H1 (cell line): Measurements from ENCODE around the gene STYK1. TPM values are rescaled to one million over a fixed set of nuclear protein-coding genes. Genes with fewer than 3 reads are reported as not detected.

ENCODE experiments used
- CTCF ChIA-PET: fragments of 300-600 bp; sonication (Branson Sonifier 250); formaldehyde crosslinking; loops from one replicate; lab custom pipeline; 2021; ENCODE audit not compliant: partially characterized antibody; lab: Charles Lee
- POLR2A ChIA-PET: fragments of 300-600 bp; sonication (Branson Sonifier 250); formaldehyde crosslinking; loops from one replicate; lab custom pipeline; 2021; ENCODE audit warnings: inconsistent platforms; ENCODE audit not compliant: partially characterized antibody; lab: Charles Lee
- DNase-seq, 2 experiments: peaks; one replicate each; pipeline versions ENCODE4 v3.0.0 to v3.0.0-alpha.2; 2010 to 2022; ENCODE audit warnings: low spot score in 2 of 2, low read depth in 1 of 2, mixed read lengths in 1 of 2
- FAIRE-seq: peaks from 2 replicates; lab custom pipeline; 2011; peaks lifted over from hg19 to GRCh38; lab: Jason Lieb, UNC
- H2AFZ ChIP-seq: 2 replicates; pipeline ENCODE4 v1.8.1; 2012; ENCODE audit warnings: low read length, inconsistent platforms
- H2AK5ac ChIP-seq: 2 replicates; pipeline ENCODE4 v1.6.1; 2013; ENCODE audit warnings: low read depth, low read length
- H2BK120ac ChIP-seq: replicated peaks from 2 replicates; pipeline ENCODE3; 2013; ENCODE audit warnings: low read depth, low read length, inconsistent platforms
- H2BK12ac ChIP-seq: 2 replicates; pipeline ENCODE4 v1.6.1; 2013; ENCODE audit warnings: low read depth, low read length
- H2BK15ac ChIP-seq: 2 replicates; pipeline ENCODE4 v1.6.1; 2013; ENCODE audit warnings: low read length
- H2BK20ac ChIP-seq: 2 replicates; pipeline ENCODE4 v1.6.1; 2013; ENCODE audit warnings: low read length
- H2BK5ac ChIP-seq: 2 replicates; pipeline ENCODE4 v1.6.1; 2013; ENCODE audit warnings: low read depth, low read length
- H3K14ac ChIP-seq: 2 replicates; pipeline ENCODE4 v1.6.1; 2013; ENCODE audit warnings: inconsistent platforms; ENCODE audit not compliant: insufficient read length
- H3K18ac ChIP-seq: 2 replicates; pipeline ENCODE4 v1.6.1; 2013; ENCODE audit warnings: low read length; ENCODE audit errors: extremely low read depth
- H3K23ac ChIP-seq: 2 replicates; pipeline ENCODE4 v1.6.1; 2013; ENCODE audit warnings: inconsistent platforms; ENCODE audit not compliant: insufficient read length
- H3K23me2 ChIP-seq: 2 replicates; pipeline ENCODE4 v1.6.1; 2013; ENCODE audit warnings: low read depth, low read length
- H3K27ac ChIP-seq: 2 replicates; pipeline ENCODE4 v1.6.1; 2011; ENCODE audit warnings: low read depth, low read length, inconsistent platforms
- H3K27me3 ChIP-seq, 4 experiments: replicated peaks in 1 of 4; 1 replicate in 1 of 4; 2 replicates in 3 of 4; pipeline versions ENCODE4 v1.6.1 to v1.8.1; 2011 to 2013; ENCODE audit warnings: low read length in 3 of 4, mild to moderate bottlenecking in 3 of 4, inconsistent platforms in 2 of 4, mixed read lengths in 2 of 4, moderate library complexity in 1 of 4; ENCODE audit not compliant: control insufficient read depth in 3 of 4, insufficient read depth in 3 of 4; ENCODE audit errors: extremely low read depth in 1 of 4
- H3K36me3 ChIP-seq, 4 experiments: 2 replicates each; pipeline versions ENCODE4 v1.6.1 to v1.8.1; 2011 to 2013; ENCODE audit warnings: mild to moderate bottlenecking in 4 of 4, low read length in 3 of 4, moderate library complexity in 2 of 4, control low read depth in 1 of 4, inconsistent platforms in 1 of 4; ENCODE audit not compliant: insufficient read depth in 4 of 4, control insufficient read depth in 2 of 4
- H3K4ac ChIP-seq: replicated peaks from 2 replicates; pipeline ENCODE3; 2013; ENCODE audit warnings: low read length, low read depth, mixed read lengths, inconsistent platforms; ENCODE audit not compliant: insufficient read length
- H3K4me1 ChIP-seq, 4 experiments: replicated peaks in 1 of 4; 1 replicate in 1 of 4; 2 replicates in 3 of 4; pipeline versions ENCODE4 v1.6.1 to v1.8.1; 2011 to 2013; ENCODE audit warnings: low read length in 3 of 4, inconsistent platforms in 2 of 4, mixed read lengths in 1 of 4; ENCODE audit not compliant: insufficient read depth in 4 of 4, control insufficient read depth in 3 of 4
- H3K4me2 ChIP-seq, 2 experiments: 2 replicates each; pipeline versions ENCODE4 v1.6.1 to v1.8.1; 2011 to 2013; ENCODE audit warnings: low read depth in 2 of 2, low read length in 2 of 2, control low read depth in 1 of 2, inconsistent platforms in 1 of 2, mild to moderate bottlenecking in 1 of 2; ENCODE audit not compliant: insufficient read depth in 1 of 2
- H3K4me3 ChIP-seq, 4 experiments: fragments of 200-600, 300-600 bp in 1 of 4; sonication (generic), shearing (Covaris generic), sonication (Bioruptor Twin) in 1 of 4; 2 replicates each; pipeline versions ENCODE4 v1.5.1 to v1.8.1; 2011 to 2016; ENCODE audit warnings: low read length in 4 of 4, low read depth in 3 of 4, control low read depth in 2 of 4, inconsistent platforms in 2 of 4, mild to moderate bottlenecking in 2 of 4, mixed read lengths in 1 of 4, moderate library complexity in 1 of 4; ENCODE audit not compliant: insufficient read depth in 2 of 4; ENCODE audit errors: extremely low read depth in 1 of 4
- H3K56ac ChIP-seq: replicated peaks from 2 replicates; pipeline ENCODE3; 2013; ENCODE audit warnings: low read depth, mild to moderate bottlenecking, mixed read lengths, low read length, inconsistent platforms; ENCODE audit not compliant: insufficient read length
- H3K79me1 ChIP-seq: 2 replicates; pipeline ENCODE4 v1.6.1; 2013; ENCODE audit warnings: low read depth, low read length, control low read depth
- H3K79me2 ChIP-seq, 2 experiments: 2 replicates each; pipeline versions ENCODE4 v1.6.1 to v1.8.1; 2012 to 2013; ENCODE audit warnings: low read length in 2 of 2, mild to moderate bottlenecking in 2 of 2, inconsistent platforms in 1 of 2; ENCODE audit not compliant: insufficient read depth in 2 of 2, control insufficient read depth in 1 of 2
- H3K9ac ChIP-seq, 4 experiments: replicated peaks in 1 of 4; 1 replicate in 1 of 4; 2 replicates in 3 of 4; pipeline versions ENCODE4 v1.6.1 to v1.8.1; 2011 to 2013; ENCODE audit warnings: low read depth in 3 of 4, low read length in 3 of 4, control low read depth in 2 of 4, mild to moderate bottlenecking in 2 of 4, moderate library complexity in 2 of 4, inconsistent platforms in 1 of 4; ENCODE audit errors: extremely low read depth in 1 of 4
- H3K9me3 ChIP-seq, 2 experiments: 2 replicates each; pipeline versions ENCODE4 v1.6.1 to v1.8.1; 2012 to 2013; ENCODE audit warnings: mild to moderate bottlenecking in 2 of 2, moderate library complexity in 2 of 2, control low read depth in 1 of 2, inconsistent platforms in 1 of 2, low read depth in 1 of 2, low read length in 1 of 2, mixed read lengths in 1 of 2; ENCODE audit not compliant: insufficient read depth in 2 of 2
- H4K20me1 ChIP-seq, 2 experiments: replicated peaks in 1 of 2; 2 replicates each; pipeline versions ENCODE3 to v1.8.1; 2011 to 2013; ENCODE audit warnings: inconsistent platforms in 2 of 2, low read length in 2 of 2, mild to moderate bottlenecking in 1 of 2; ENCODE audit not compliant: insufficient read depth in 2 of 2, control insufficient read depth in 1 of 2
- H4K5ac ChIP-seq: 2 replicates; pipeline ENCODE4 v1.6.1; 2013; ENCODE audit warnings: low read length, low read depth, mixed read lengths, inconsistent platforms; ENCODE audit not compliant: insufficient read length
- H4K8ac ChIP-seq: 2 replicates; pipeline ENCODE4 v1.8.0; 2013; ENCODE audit warnings: mild to moderate bottlenecking, moderate library complexity, low read length, inconsistent platforms; ENCODE audit not compliant: insufficient read depth; ENCODE audit errors: extremely low read depth
- H4K91ac ChIP-seq: replicated peaks from 2 replicates; pipeline ENCODE3; 2013; ENCODE audit warnings: low read length, mixed read lengths, inconsistent platforms; ENCODE audit not compliant: insufficient read length
- POLR2AphosphoS5 ChIP-seq: IDR thresholded peaks from 2 replicates; pipeline ENCODE4 v1.6.1; 2011; ENCODE audit warnings: low read depth, low read length
- TCF12 ChIP-seq: IDR thresholded peaks from 2 replicates; pipeline ENCODE4 v1.6.1; 2011; ENCODE audit warnings: low read depth, mild to moderate bottlenecking, low read length
- WGBS, 2 experiments: shearing (Covaris generic) in 1 of 2; methylation state at CpG; one replicate each; pipeline versions ENCODE4 v1.1.6 to v1.1.7; 2013 to 2015; ENCODE audit warnings: low lambda C conversion rate in 2 of 2, mixed read lengths in 2 of 2, inconsistent platforms in 1 of 2, low coverage in 1 of 2, missing lambda C conversion rate in 1 of 2; ENCODE audit not compliant: insufficient replicate concordance in 2 of 2, insufficient coverage in 1 of 2, insufficient read length in 1 of 2; ENCODE audit errors: extremely low coverage in 1 of 2, missing lambda C conversion rate in 1 of 2; 5-methylcytosine and 5-hydroxymethylcytosine counted together
- polyA plus RNA-seq, 7 experiments: library from polyadenylated mRNA; depleted of rRNA in 3 of 7; stranded (reverse) in 5 of 7; unstranded in 2 of 7; fragments of >200 nt in 5 of 7; fragments of 200-250 nt in 2 of 7; gene quantifications; 1 replicate in 5 of 7; 2 replicates in 1 of 7; 4 replicates in 1 of 7; pipeline versions ENCODE4 v1.2.1 to v1.2.3, GENCODE V29; 2011 to 2013; ENCODE audit warnings: missing spikeins in 2 of 7, mixed read lengths in 2 of 7
- total RNA-seq: library from RNA; stranded (reverse); fragmentation: NEBNext Ultra II Directional; extraction: Animal tissue kit (Norgen Biotek cat#: 25700); gene quantifications from 2 replicates; pipeline ENCODE4 v1.2.1, GENCODE V29; 2021

Gene STYK1
- total and polyA plus RNA-seq, 2 of the 8 experiments (the other 6 are each of a cell fraction or from before 2014, with no cell fraction given): 0.38 to 1.1 TPM

DNA sequence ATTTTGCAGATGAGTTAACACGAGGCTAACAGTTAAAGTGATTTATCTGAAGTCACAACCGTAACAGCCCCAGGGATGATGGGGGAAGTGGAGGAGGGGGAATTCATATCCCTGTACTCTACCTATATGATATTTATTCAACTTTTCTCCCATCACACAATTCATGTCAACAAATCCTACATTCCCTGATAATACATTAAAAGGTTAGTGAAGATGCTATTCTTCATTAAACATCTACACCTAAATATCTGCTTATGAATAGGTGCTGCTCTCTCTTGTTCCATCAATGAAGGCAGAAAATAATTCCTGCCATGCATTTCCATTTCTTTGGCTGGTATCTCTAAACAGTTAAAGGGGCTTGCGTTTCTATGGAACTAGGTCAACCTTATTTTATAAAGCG, 42.4 kb upstream of the STYK1 start:
- H3K56ac ChIP-seq: no peak overlapping the region
- ChIA-PET POLR2A (interaction anchor here (0.9 kb wide), 1 partner anchor 21 kb away, joined by 3 read pairs; no protein-coding TSS in a partner anchor), CTCF (interaction anchor here (1.6 kb wide), 1 partner anchor 51 kb away, joined by 4 read pairs; no protein-coding TSS in a partner anchor)
- H3K23ac ChIP-seq: no peak overlapping the region
- 82% methylated on average over 4 of the region's 4 CpGs; no CpG with 5 or more reads in 1 of the 2 experiments for WGBS, 2 experiments
- no peaks in the 10 kb centered on the region for H3K9me3 ChIP-seq
- no peak overlapping the region for H2BK120ac ChIP-seq
- no peak overlapping the region for H4K5ac ChIP-seq
- no peak overlapping the region for H3K14ac ChIP-seq
- H3K4me2 ChIP-seq: peak overlapping the region in 1 of 2 experiments; percentile 5; a peak in 2 of 4 replicates
- no peak overlapping the region for H3K9ac ChIP-seq
- H4K8ac ChIP-seq: no peak overlapping the region
- H3K27me3 ChIP-seq: no peaks in the 10 kb centered on the region
- no peak overlapping the region for H2AK5ac ChIP-seq
- H3K79me2 ChIP-seq: peaks cover 17 to 76% of the 10 kb centered on the region in 2 experiments
- H3K4me3 ChIP-seq: no peak overlapping the region
- H2BK20ac ChIP-seq: no peak overlapping the region
- DNase-seq (no peak), FAIRE-seq (no peak)
- no peak overlapping the region for H2BK5ac ChIP-seq
- H3K4me1 ChIP-seq: peaks cover 7 to 22% (median 10%) of the 10 kb centered on the region in 4 experiments; a peak in 6 of 7 replicates
- no peaks in the 10 kb centered on the region for H3K23me2 ChIP-seq
- peaks cover 4 to 8% of the 10 kb centered on the region in 2 experiments for H4K20me1 ChIP-seq
- H2AFZ ChIP-seq: no peak overlapping the region
- H3K36me3 ChIP-seq: peaks cover 10 to 58% (median 42%) of the 10 kb centered on the region in 4 experiments
- H4K91ac ChIP-seq: no peak overlapping the region
- no peak overlapping the region for H3K27ac ChIP-seq
- H2BK12ac ChIP-seq: no peak overlapping the region
- H3K18ac ChIP-seq: no peak overlapping the region
- no peaks in the 10 kb centered on the region for H3K79me1 ChIP-seq
- H3K4ac ChIP-seq: no peak overlapping the region
- H2BK15ac ChIP-seq: no peak overlapping the region
- TF ChIP-seq TCF12: no peak
- TF ChIP-seq POLR2AphosphoS5: no peak
